GM19397 (cell line): ENCODE measurements around the gene CBR3.
"Not testable (repeated sequence)": the region's sequence is repeated elsewhere in the genome, so short reads cannot be mapped to it uniquely, and the experiment has no call there.

ENCODE experiments used
- ATAC-seq: cut with Tn5 transposase; IDR thresholded peaks from one replicate; pipeline ENCODE4 v1.9.1; 2021; ENCODE audit warnings: mild to moderate bottlenecking, moderate library complexity; ENCODE audit not compliant: unreplicated experiment

The CBR3 gene

GRCh38 chr21:36134803-36135390, at the start of gene CBR3:
Gene CBR3 (plus strand): TSS chr21:36135079. CDS start chr21:36135193, 114 bp downstream.
- ATAC-seq, result no peak

GRCh38 chr21:36087362-36088138, 47.3 kb upstream of the CBR3 start:
- no peak for ATAC-seq

- ATAC-seq, result no peak
Measured at GRCh38 chr21:36089946-36090345, 44.9 kb upstream of the CBR3 start.

GRCh38 chr21:36092681-36093080, 42.2 kb upstream of the CBR3 start:
- ATAC-seq, result no peak

GRCh38 chr21:36093512-36093911, 41.4 kb upstream of the CBR3 start:
- no peak for ATAC-seq

GRCh38 chr21:36096398-36097290, 38.2 kb upstream of the CBR3 start:
- ATAC-seq, result no peak

GRCh38 chr21:36097427-36098181, 37.3 kb upstream of the CBR3 start:
- no peak for ATAC-seq

GRCh38 chr21:36098182-36098532, 36.7 kb upstream of the CBR3 start:
- no peak for ATAC-seq

- ATAC-seq, result no peak
Measured at GRCh38 chr21:36099000-36099399, 35.9 kb upstream of the CBR3 start.

- not testable (repeated sequence) for ATAC-seq
Measured at GRCh38 chr21:36099695-36100211, 35.1 kb upstream of the CBR3 start.

- ATAC-seq, result no peak
Measured at GRCh38 chr21:36100971-36101641, 33.8 kb upstream of the CBR3 start.

- ATAC-seq, result no peak
Measured at GRCh38 chr21:36103434-36103833, 31.4 kb upstream of the CBR3 start.

- no peak for ATAC-seq
Measured at GRCh38 chr21:36104317-36105300, 30.3 kb upstream of the CBR3 start.

- ATAC-seq, result no peak
Measured at GRCh38 chr21:36105327-36105842, 29.5 kb upstream of the CBR3 start.

- ATAC-seq, result no peak
Measured at GRCh38 chr21:36109868-36110267, 25.0 kb upstream of the CBR3 start.

GRCh38 chr21:36111238-36111637, 23.6 kb upstream of the CBR3 start:
- ATAC-seq, result no peak

GRCh38 chr21:36113647-36114428, 21.0 kb upstream of the CBR3 start:
- ATAC-seq, result no peak

- no peak for ATAC-seq
Measured at GRCh38 chr21:36115138-36115730, 19.6 kb upstream of the CBR3 start.
